ENCODE data around the gene EXPH5. TPM values are rescaled to one million over a fixed set of nuclear protein-coding genes. Genes with fewer than 3 reads are reported as not detected.

Gene EXPH5
- total and polyA plus RNA-seq, 2 of the 8 experiments (the other 6 are each of a cell fraction or from before 2014, with no cell fraction given) = 1.1 to 11.5 TPM

GRCh38 chr11:108468478-108468864, 125.1 kb downstream of the EXPH5 start (continued):
- no peak for TF ChIP-seq SIN3A (conservative IDR thresholded peaks at IDR 0.05 in 1 of 2, IDR thresholded peaks at IDR 0.05 in 1 of 2; ENCODE audit: low read depth in 1 of 2, low read length in 2 of 2)
- no peak for TF ChIP-seq ATF3 (IDR thresholded peaks at IDR 0.05; ENCODE audit: insufficient read depth, low read depth, low read length)
- TF ChIP-seq TEAD4 (IDR thresholded peaks at IDR 0.05; ENCODE audit: low read depth, low read length) = no peak
- TF ChIP-seq FOSL1 (IDR thresholded peaks at IDR 0.05; ENCODE audit: insufficient read depth, low read depth, low read length) = no peak
- no peak for TF ChIP-seq RNF2 (IDR thresholded peaks at IDR 0.05; ENCODE audit: borderline replicate concordance, low read depth, low read length, missing control alignments, poor library complexity, severe bottlenecking)
